ENCODE measurements around the gene CBLB. TPM values are rescaled to one million over a fixed set of nuclear protein-coding genes. Genes with fewer than 3 reads are reported as not detected.
A peak's percentile ranks its signal among the peaks of the same experiment; 100 is the strongest.

Gene CBLB
- total RNA-seq, 6 experiments from 2014 or later, result 17.6 to 22.6 (median 20.6) TPM

- Mint-ChIP-seq H3K36me3 (ENCODE audit: low read depth) (peaks cover 4% of the 10 kb centered on the region), H3K4me1 (ENCODE audit: low read depth) (peaks cover 35% of the 10 kb centered on the region), H3K4me3 (no peak overlapping the region; the same call in 1 of the 2 replicates), H3K27me3 (ENCODE audit: insufficient read depth) (no peaks in the 10 kb centered on the region), H3K9me3 (no peaks in the 10 kb centered on the region), H3K27ac (peak overlapping the region; percentile 42; the same call in 1 of the 2 replicates)
- peak; percentile 51 for DNase-seq
- no peak for TF ChIP-seq CTCF (IDR thresholded peaks at IDR 0.05)
These were observed 115.9 kb downstream of the CBLB start for GRCh38 chr3:105752791-105753415.

GRCh38 chr3:105747696-105748095, 121.1 kb downstream of the CBLB start:
- H3K27ac Mint-ChIP-seq, result no peak overlapping the region
- no peak for DNase-seq
- peaks cover 37% of the 10 kb centered on the region for H3K4me1 Mint-ChIP-seq (ENCODE audit: low read depth)
- TF ChIP-seq CTCF (IDR thresholded peaks at IDR 0.05), result no peak
- H3K27me3 Mint-ChIP-seq (ENCODE audit: insufficient read depth), result peaks cover 2% of the 10 kb centered on the region; the same call in 1 of the 2 replicates
- no peaks in the 10 kb centered on the region for H3K9me3 Mint-ChIP-seq
- peaks cover 22% of the 10 kb centered on the region for H3K36me3 Mint-ChIP-seq (ENCODE audit: low read depth)
- H3K4me3 Mint-ChIP-seq, result no peak overlapping the region

- no peak overlapping the region for H3K4me3 Mint-ChIP-seq
- peaks cover 2% of the 10 kb centered on the region; the same call in 1 of the 2 replicates for H3K27me3 Mint-ChIP-seq (ENCODE audit: insufficient read depth)
- no peak for TF ChIP-seq CTCF (IDR thresholded peaks at IDR 0.05)
- no peak overlapping the region; the same call in 1 of the 2 replicates for H3K27ac Mint-ChIP-seq
- H3K4me1 Mint-ChIP-seq (ENCODE audit: low read depth), result peaks cover 31% of the 10 kb centered on the region
- peaks cover 22% of the 10 kb centered on the region for H3K36me3 Mint-ChIP-seq (ENCODE audit: low read depth)
- peak; percentile 39 for DNase-seq
- H3K9me3 Mint-ChIP-seq, result no peaks in the 10 kb centered on the region
These were observed 121.7 kb downstream of the CBLB start for GRCh38 chr3:105747060-105747541.

- Mint-ChIP-seq H3K27me3 (ENCODE audit: insufficient read depth) (peaks cover 2% of the 10 kb centered on the region; the same call in 1 of the 2 replicates), H3K4me1 (ENCODE audit: low read depth) (peaks cover 29% of the 10 kb centered on the region), H3K4me3 (no peak overlapping the region), H3K27ac (no peak overlapping the region; the same call in 1 of the 2 replicates), H3K9me3 (no peaks in the 10 kb centered on the region), H3K36me3 (ENCODE audit: low read depth) (peaks cover 28% of the 10 kb centered on the region)
- DNase-seq, result no peak
- no peak for TF ChIP-seq CTCF (IDR thresholded peaks at IDR 0.05)
These were observed 122.4 kb downstream of the CBLB start for GRCh38 chr3:105746231-105746996.

GRCh38 chr3:105745046-105745445, 123.8 kb downstream of the CBLB start:
- H3K36me3 Mint-ChIP-seq (ENCODE audit: low read depth), result peaks cover 29% of the 10 kb centered on the region
- peaks cover 24% of the 10 kb centered on the region for H3K4me1 Mint-ChIP-seq (ENCODE audit: low read depth)
- DNase-seq, result no peak
- H3K4me3 Mint-ChIP-seq, result no peak overlapping the region
- no peak for TF ChIP-seq CTCF (IDR thresholded peaks at IDR 0.05)
- H3K27ac Mint-ChIP-seq, result no peak overlapping the region
- no peaks in the 10 kb centered on the region for H3K9me3 Mint-ChIP-seq
- peaks cover 2% of the 10 kb centered on the region; the same call in 1 of the 2 replicates for H3K27me3 Mint-ChIP-seq (ENCODE audit: insufficient read depth)
